PC-9 (cell line): Measurements from ENCODE around the gene TBX21. TPM values are rescaled to one million over a fixed set of nuclear protein-coding genes. Genes with fewer than 3 reads are reported as not detected.

ENCODE experiments used
- BruUV-seq: library from RNA; stranded (reverse); fragments of 400-500 nt; replicated peaks from 2 replicates; lab custom pipeline; 2021; lab: Mats Ljungman, UMichigan
- CTCF ChIA-PET: fragments of 300-600 bp; sonication (Branson Sonifier 250); formaldehyde crosslinking; loops from one replicate; lab custom pipeline; 2022; ENCODE audit warnings: antibody characterized with exemption; lab: Charles Lee
- POLR2A ChIA-PET: fragments of 300-600 bp; sonication (Branson Sonifier 250); formaldehyde crosslinking; loops from one replicate; lab custom pipeline; 2022; ENCODE audit warnings: antibody characterized with exemption; ENCODE audit not compliant: unreplicated experiment; lab: Charles Lee
- DNase-seq, 2 experiments: peaks; one replicate each; pipeline versions ENCODE4 v3.0.0 to v3.0.0-alpha.2; 2015 to 2022; ENCODE audit warnings: mixed read lengths in 1 of 2
- H2AFZ ChIP-seq: fragments of 200-600 bp; sonication (generic); 2 replicates; pipeline ENCODE4 v1.8.1; 2017; ENCODE audit warnings: antibody characterized with exemption
- H3F3A ChIP-seq: fragments of 200-600 bp; sonication (generic); 2 replicates; pipeline ENCODE4 v1.8.1; 2017; ENCODE audit warnings: antibody characterized with exemption, mild to moderate bottlenecking, low read depth; ENCODE audit not compliant: insufficient read depth
- H3K27ac ChIP-seq: fragments of 200-600 bp; sonication (generic); 2 replicates; pipeline ENCODE4 v1.6.1; 2016; ENCODE audit warnings: mixed run types
- H3K27me3 ChIP-seq: fragments of 200-600 bp; sonication (generic); 2 replicates; pipeline ENCODE4 v1.6.1; 2016; ENCODE audit warnings: low read depth, mixed run types; ENCODE audit not compliant: insufficient read depth
- H3K36me3 ChIP-seq: fragments of 200-600 bp; sonication (generic); 2 replicates; pipeline ENCODE4 v1.6.1; 2016; ENCODE audit warnings: low read depth, mixed run types
- H3K4me1 ChIP-seq: fragments of 200-600 bp; sonication (generic); replicated peaks from 2 replicates; pipeline ENCODE4 v1.6.1; 2016; ENCODE audit warnings: mixed run types; ENCODE audit not compliant: insufficient read depth
- H3K4me2 ChIP-seq: fragments of 200-600 bp; sonication (generic); 2 replicates; pipeline ENCODE4 v1.6.1; 2017; ENCODE audit warnings: mixed run types
- H3K4me3 ChIP-seq: fragments of 200-600 bp; sonication (generic); 2 replicates; pipeline ENCODE4 v1.6.1; 2016; ENCODE audit warnings: mixed run types
- H3K79me2 ChIP-seq: fragments of 200-600 bp; sonication (generic); 2 replicates; pipeline ENCODE4 v1.6.1; 2017; ENCODE audit warnings: low read depth, mixed run types
- H3K9me2 ChIP-seq: fragments of 200-600 bp; sonication (generic); 2 replicates; pipeline ENCODE4 v1.8.1; 2017; ENCODE audit warnings: mild to moderate bottlenecking; ENCODE audit not compliant: insufficient read depth
- H3K9me3 ChIP-seq: fragments of 200-600 bp; sonication (generic); 2 replicates; pipeline ENCODE4 v1.8.1; 2016; ENCODE audit warnings: low read depth; ENCODE audit not compliant: insufficient read depth
- H4K20me1 ChIP-seq: fragments of 200-600 bp; sonication (generic); 2 replicates; pipeline ENCODE4 v1.8.1; 2017; ENCODE audit not compliant: insufficient read depth
- EZH2 ChIP-seq: fragments of 200-600 bp; sonication (generic); IDR thresholded peaks from 2 replicates; pipeline ENCODE4 v1.8.0; 2017; ENCODE audit warnings: antibody characterized with exemption, low read depth
- intact Hi-C: fragments of 100-400 bp; cut with micrococcal nuclease; formaldehyde crosslinking; loops from one replicate; pipeline ENCODE4 v1.10.0; 2022; ENCODE audit not compliant: unreplicated experiment
- total RNA-seq: library from RNA; stranded (reverse); gene quantifications from 2 replicates; pipeline ENCODE4 v1.2.3, GENCODE V29; 2021
- TF ChIP-seq, protein P1 (sequence below): fragments of 200-600 bp; sonication (generic); conservative IDR thresholded peaks from 2 replicates; pipeline ENCODE4 v1.6.1; 2017; ENCODE audit warnings: mixed run types, antibody characterized with exemption, mild to moderate bottlenecking, moderate library complexity

TBX21 gene
- total RNA-seq, 1 experiment from 2014 or later, result not detected

DNA sequence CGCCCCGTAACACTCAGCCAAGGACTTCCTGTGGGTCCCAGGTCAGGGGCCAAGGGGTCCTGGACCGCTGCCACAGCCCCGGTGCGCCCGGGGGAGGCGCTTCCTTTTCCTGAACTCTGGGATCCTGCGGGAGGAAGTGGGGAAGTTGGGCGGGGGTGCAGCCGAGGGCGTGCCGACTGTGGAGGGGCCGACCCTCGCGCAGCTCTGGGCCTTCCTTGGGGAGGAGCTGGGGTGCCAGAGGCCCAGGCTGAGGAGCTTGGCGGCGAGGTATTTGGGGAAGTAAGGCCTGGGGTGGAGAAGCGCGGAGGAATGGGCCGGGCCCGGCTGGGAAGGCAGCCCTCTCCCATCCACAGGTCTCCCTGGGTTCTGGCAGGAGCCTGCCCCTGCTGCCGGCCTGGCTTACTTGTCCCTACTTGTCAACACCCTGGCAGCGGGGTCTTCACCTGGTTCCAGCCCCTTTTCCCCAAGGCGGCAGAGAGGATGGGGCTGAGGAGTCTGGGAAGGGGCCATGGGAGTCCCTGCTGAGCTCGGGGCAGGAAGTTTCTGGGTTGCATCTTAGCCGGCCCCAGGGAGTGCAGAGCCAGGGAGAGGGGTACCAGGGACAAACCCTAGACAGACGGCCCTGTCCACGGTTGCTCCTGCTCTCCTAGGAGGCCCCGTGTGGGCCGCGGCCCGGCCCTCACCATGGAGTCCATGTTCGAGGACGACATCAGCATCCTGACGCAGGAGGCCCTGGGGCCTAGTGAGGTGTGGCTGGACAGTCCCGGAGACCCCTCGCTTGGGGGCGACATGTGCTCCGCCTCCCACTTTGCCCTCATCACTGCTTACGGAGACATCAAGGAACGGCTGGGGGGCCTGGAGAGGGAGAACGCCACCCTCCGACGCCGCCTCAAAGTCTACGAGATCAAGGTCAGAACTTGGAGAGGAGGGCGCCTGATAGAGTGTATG is 37.3 kb upstream of the TBX21 start:
- Histone ChIP-seq H3K9me3 (no peaks in the 10 kb centered on the region), H3F3A (peaks cover 36% of the 10 kb centered on the region; the same call in 1 of the 2 replicates), H3K4me1 (peaks cover 14% of the 10 kb centered on the region), H3K27me3 (no peaks in the 10 kb centered on the region), H4K20me1 (no peaks in the 10 kb centered on the region; the same call in 1 of the 2 replicates), H3K4me2 (no peak overlapping the region), H3K27ac (no peak overlapping the region), H2AFZ (no peak overlapping the region), H3K9me2 (no peaks in the 10 kb centered on the region), H3K36me3 (no peaks in the 10 kb centered on the region), H3K4me3 (no peak overlapping the region), H3K79me2 (no peaks in the 10 kb centered on the region)
- BruUV-seq, result no TSS peak
- DNase-seq, result no peak
- TF ChIP-seq, protein P1, sequence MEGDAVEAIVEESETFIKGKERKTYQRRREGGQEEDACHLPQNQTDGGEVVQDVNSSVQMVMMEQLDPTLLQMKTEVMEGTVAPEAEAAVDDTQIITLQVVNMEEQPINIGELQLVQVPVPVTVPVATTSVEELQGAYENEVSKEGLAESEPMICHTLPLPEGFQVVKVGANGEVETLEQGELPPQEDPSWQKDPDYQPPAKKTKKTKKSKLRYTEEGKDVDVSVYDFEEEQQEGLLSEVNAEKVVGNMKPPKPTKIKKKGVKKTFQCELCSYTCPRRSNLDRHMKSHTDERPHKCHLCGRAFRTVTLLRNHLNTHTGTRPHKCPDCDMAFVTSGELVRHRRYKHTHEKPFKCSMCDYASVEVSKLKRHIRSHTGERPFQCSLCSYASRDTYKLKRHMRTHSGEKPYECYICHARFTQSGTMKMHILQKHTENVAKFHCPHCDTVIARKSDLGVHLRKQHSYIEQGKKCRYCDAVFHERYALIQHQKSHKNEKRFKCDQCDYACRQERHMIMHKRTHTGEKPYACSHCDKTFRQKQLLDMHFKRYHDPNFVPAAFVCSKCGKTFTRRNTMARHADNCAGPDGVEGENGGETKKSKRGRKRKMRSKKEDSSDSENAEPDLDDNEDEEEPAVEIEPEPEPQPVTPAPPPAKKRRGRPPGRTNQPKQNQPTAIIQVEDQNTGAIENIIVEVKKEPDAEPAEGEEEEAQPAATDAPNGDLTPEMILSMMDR, result no peak
- TF ChIP-seq EZH2, result no peak
- intact Hi-C loops, result no loop called here
- ChIA-PET CTCF (no interaction called here), POLR2A (no interaction called here)

DNA sequence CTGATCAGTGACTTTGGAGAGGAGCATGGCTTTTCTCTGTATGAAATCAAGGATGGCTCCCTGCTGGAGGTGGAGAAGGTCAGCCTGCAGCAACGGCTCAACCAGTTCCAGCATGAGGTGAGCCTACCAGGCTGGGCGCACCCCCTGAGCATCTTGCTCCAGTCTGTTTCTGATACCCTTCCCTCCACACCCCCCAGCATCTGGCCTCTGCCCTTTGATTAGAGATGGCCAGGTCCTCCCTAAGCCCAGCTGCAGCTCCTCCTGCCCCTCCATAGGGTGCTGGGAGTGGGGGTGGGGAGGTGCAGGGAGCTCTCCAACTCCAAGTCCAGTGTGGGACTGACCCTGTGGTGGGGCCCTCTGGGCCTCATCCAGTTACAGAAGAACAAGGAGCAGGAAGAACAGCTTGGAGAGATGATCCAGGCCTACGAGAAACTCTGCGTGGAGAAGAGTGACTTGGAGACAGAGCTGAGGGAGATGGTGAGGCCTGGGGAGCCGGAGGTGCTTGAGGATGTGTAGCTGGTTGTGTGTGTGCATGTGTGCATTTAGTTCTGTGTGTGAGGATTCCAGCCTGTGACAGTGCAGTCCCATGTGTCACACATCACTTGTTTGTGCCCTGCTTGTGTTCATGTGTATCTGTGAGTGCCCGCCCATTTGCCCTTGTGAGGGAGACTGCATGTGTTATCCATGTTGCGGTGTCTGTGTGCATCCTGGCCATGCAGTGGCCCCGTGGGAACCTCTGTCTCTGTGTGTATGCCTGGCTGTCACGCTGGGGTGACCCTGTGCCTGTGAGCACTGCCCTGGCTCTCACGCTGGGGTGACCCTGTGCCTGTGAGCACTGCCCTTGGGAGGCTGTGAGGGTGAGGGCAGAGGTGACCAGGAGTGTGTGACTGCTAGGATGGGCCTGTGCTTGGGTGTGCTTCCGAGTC is 36.1 kb upstream of the TBX21 start:
- Histone ChIP-seq H3K27ac (no peak overlapping the region), H3K4me2 (no peak overlapping the region), H3F3A (peaks cover 36% of the 10 kb centered on the region; the same call in 1 of the 2 replicates), H3K27me3 (no peaks in the 10 kb centered on the region), H3K36me3 (no peaks in the 10 kb centered on the region), H3K9me2 (no peaks in the 10 kb centered on the region), H4K20me1 (no peaks in the 10 kb centered on the region; the same call in 1 of the 2 replicates), H3K9me3 (no peaks in the 10 kb centered on the region), H3K79me2 (no peaks in the 10 kb centered on the region), H3K4me1 (peaks cover 14% of the 10 kb centered on the region), H2AFZ (no peak overlapping the region), H3K4me3 (no peak overlapping the region)
- ChIA-PET POLR2A (no interaction called here), CTCF (interaction anchor here (0.6 kb wide), 1 partner anchor 52 kb away, joined by 3 read pairs; no protein-coding TSS in a partner anchor)
- intact Hi-C loops, result no loop called here
- DNase-seq, result no peak
- TF ChIP-seq, protein P1, result no peak
- TF ChIP-seq EZH2, result no peak
- no TSS peak for BruUV-seq
